WTC11 (cell line): ENCODE measurements around the gene CNOT1. TPM values are rescaled to one million over a fixed set of nuclear protein-coding genes. Genes with fewer than 3 reads are reported as not detected.

Source experiments
- ATAC-seq: fragments of 200-7000 bp; cut with Tn5 transposase; 2 replicates; pipeline ENCODE4 v1.10.0; 2021; ENCODE audit warnings: mild to moderate bottlenecking, moderate library complexity
- CTCF ChIA-PET: fragments of 300-600 bp; sonication (Branson Sonifier 250); formaldehyde crosslinking; loops from one replicate; lab custom pipeline; 2021; ENCODE audit warnings: antibody characterized with exemption; lab: Charles Lee
- POLR2A ChIA-PET: fragments of 350-600 bp; sonication (Branson Sonifier 250); formaldehyde crosslinking; loops from one replicate; lab custom pipeline; 2021; ENCODE audit warnings: antibody characterized with exemption; lab: Charles Lee
- DNase-seq: peaks from one replicate; pipeline ENCODE4 v3.0.0; 2021; ENCODE audit warnings: low spot score
- H3K27ac Mint-ChIP-seq: 2 replicates; pipeline ENCODE4 v1.8.0; 2021; ENCODE audit warnings: mixed read lengths
- H3K27me3 Mint-ChIP-seq: 2 replicates; pipeline ENCODE4 v1.8.0; 2021; ENCODE audit warnings: low read depth, mild to moderate bottlenecking, moderate library complexity, mixed read lengths
- H3K36me3 Mint-ChIP-seq: 2 replicates; pipeline ENCODE4 v1.8.0; 2021; ENCODE audit warnings: mixed read lengths
- H3K4me1 Mint-ChIP-seq: 2 replicates; pipeline ENCODE4 v1.8.0; 2022; ENCODE audit warnings: mixed read lengths
- H3K4me3 Mint-ChIP-seq: 2 replicates; pipeline ENCODE4 v1.8.0; 2021; ENCODE audit warnings: mild to moderate bottlenecking, moderate library complexity, mixed read lengths
- H3K9me3 Mint-ChIP-seq: 2 replicates; pipeline ENCODE4 v1.8.0; 2021; ENCODE audit warnings: mixed read lengths
- CDX4 ChIP-seq: fragments of 250-450 bp; sonication (Bioruptor Pico); IDR thresholded peaks from 2 replicates; pipeline ENCODE4 v1.9.0; 2021; ENCODE audit warnings: moderate library complexity, mild to moderate bottlenecking, inconsistent platforms, borderline replicate concordance
- CREB1 ChIP-seq: sonication (generic); formaldehyde crosslinking; IDR thresholded peaks from 2 replicates; pipeline ENCODE4 v1.8.0; 2023; ENCODE audit warnings: mild to moderate bottlenecking, missing genetic modification reagents
- CTCF ChIP-seq: fragments of 200-600 bp; IDR thresholded peaks from 2 replicates; pipeline ENCODE4 v1.8.0; 2022; ENCODE audit warnings: antibody characterized with exemption
- ELF4 ChIP-seq: sonication (generic); formaldehyde crosslinking; IDR thresholded peaks from 2 replicates; pipeline ENCODE4 v1.8.1; 2022; ENCODE audit warnings: low read depth, mild to moderate bottlenecking, moderate library complexity, missing genetic modification reagents
- ERG ChIP-seq: fragments of 250-450 bp; sonication (Bioruptor Pico); IDR thresholded peaks from 2 replicates; pipeline ENCODE4 v1.8.0; 2021; ENCODE audit warnings: mild to moderate bottlenecking
- FOXJ3 ChIP-seq: sonication (generic); formaldehyde crosslinking; IDR thresholded peaks from 2 replicates; pipeline ENCODE4 v1.9.0; 2021; ENCODE audit warnings: missing genetic modification reagents, mild to moderate bottlenecking, borderline replicate concordance
- FOXP1 ChIP-seq: sonication (generic); formaldehyde crosslinking; IDR thresholded peaks from 2 replicates; pipeline ENCODE4 v1.8.0; 2022; ENCODE audit warnings: missing genetic modification reagents, mild to moderate bottlenecking, moderate library complexity, borderline replicate concordance
- HMGA2 ChIP-seq: fragments of 250-450 bp; sonication (Bioruptor Pico); IDR thresholded peaks from 2 replicates; pipeline ENCODE4 v1.4.0; 2021; ENCODE audit warnings: mild to moderate bottlenecking, moderate library complexity
- HMGXB4 ChIP-seq: sonication (generic); formaldehyde crosslinking; IDR thresholded peaks from 2 replicates; pipeline ENCODE4 v1.8.1; 2023; ENCODE audit warnings: mild to moderate bottlenecking, moderate library complexity, missing genetic modification reagents
- JAZF1 ChIP-seq: fragments of 250-450 bp; sonication (Bioruptor Pico); IDR thresholded peaks from 2 replicates; pipeline ENCODE4 v1.9.0; 2021; ENCODE audit warnings: moderate library complexity, mild to moderate bottlenecking, inconsistent platforms
- MAX ChIP-seq: sonication (generic); formaldehyde crosslinking; IDR thresholded peaks from 2 replicates; pipeline ENCODE4 v1.8.0; 2022; ENCODE audit warnings: mild to moderate bottlenecking, missing genetic modification reagents
- MYBL2 ChIP-seq: sonication (generic); formaldehyde crosslinking; IDR thresholded peaks from 2 replicates; pipeline ENCODE4 v1.8.1; 2023; ENCODE audit warnings: mild to moderate bottlenecking, moderate library complexity, missing genetic modification reagents
- NFATC4 ChIP-seq: fragments of 250-450 bp; sonication (Bioruptor Pico); IDR thresholded peaks from 2 replicates; pipeline ENCODE4 v1.9.0; 2021; ENCODE audit warnings: mild to moderate bottlenecking
- NFE2L1 ChIP-seq: sonication (generic); formaldehyde crosslinking; IDR thresholded peaks from 2 replicates; pipeline ENCODE4 v1.8.1; 2023; ENCODE audit warnings: missing genetic modification reagents
- NR1H2 ChIP-seq: sonication (generic); formaldehyde crosslinking; IDR thresholded peaks from 2 replicates; pipeline ENCODE4 v1.9.0; 2021; ENCODE audit warnings: mild to moderate bottlenecking, moderate library complexity, missing genetic modification reagents
- NR2C2 ChIP-seq: sonication (generic); formaldehyde crosslinking; IDR thresholded peaks from 2 replicates; pipeline ENCODE4 v1.8.0; 2022; ENCODE audit warnings: mild to moderate bottlenecking, missing genetic modification reagents
- NR3C1 ChIP-seq: sonication (generic); formaldehyde crosslinking; conservative IDR thresholded peaks from 2 replicates; pipeline ENCODE4 v1.8.1; 2023; ENCODE audit warnings: low read depth, mild to moderate bottlenecking, missing genetic modification reagents
- PRRX2 ChIP-seq: fragments of 250-450 bp; sonication (Bioruptor Pico); IDR thresholded peaks from 2 replicates; pipeline ENCODE4 v1.8.0; 2021; ENCODE audit warnings: mild to moderate bottlenecking
- TP53 ChIP-seq: sonication (generic); formaldehyde crosslinking; IDR thresholded peaks from 2 replicates; pipeline ENCODE4 v1.8.1; 2023; ENCODE audit warnings: mild to moderate bottlenecking, missing genetic modification reagents
- ZNF281 ChIP-seq: sonication (generic); formaldehyde crosslinking; IDR thresholded peaks from 2 replicates; pipeline ENCODE4 v1.8.0; 2023; ENCODE audit warnings: mild to moderate bottlenecking, missing genetic modification reagents
- total RNA-seq: library from RNA; stranded (reverse); gene quantifications from 3 replicates; pipeline ENCODE4 v1.2.3, GENCODE V29; 2021

The CNOT1 gene
- total RNA-seq, 1 experiment from 2014 or later, result 314 TPM

- no peak for TF ChIP-seq NR3C1 (CRISPR knock-in tag)
- TF ChIP-seq ELF4 (CRISPR knock-in tag), result no peak
- TF ChIP-seq CREB1 (CRISPR knock-in tag), result 0 out of 2 replicates have a peak, but pooled peaks have one; percentile 56
- no peak for TF ChIP-seq ZNF281 (CRISPR knock-in tag)
- no peak for TF ChIP-seq TP53 (CRISPR knock-in tag)
- TF ChIP-seq FOXP1 (CRISPR knock-in tag), result peak; percentile 85; the same call in 1 of the 2 replicates
- TF ChIP-seq MYBL2 (CRISPR knock-in tag), result 0 out of 2 replicates have a peak, but pooled peaks have one; percentile 34
Measured at GRCh38 chr16:58487566-58488351, 141.9 kb downstream of the CNOT1 start (continued).

- Mint-ChIP-seq H3K4me1 (0 out of 2 replicates have a peak, but pooled peaks cover 3% of the 10 kb centered on the region), H3K27me3 (peaks cover 7% of the 10 kb centered on the region; the same call in 1 of the 2 replicates), H3K4me3 (no peak overlapping the region), H3K36me3 (no peaks in the 10 kb centered on the region), H3K27ac (no peak overlapping the region), H3K9me3 (no peaks in the 10 kb centered on the region)
- TF ChIP-seq NFE2L1 (CRISPR knock-in tag) (no peak), NR2C2 (CRISPR knock-in tag) (no peak), ERG (CRISPR knock-in tag) (no peak), NFATC4 (CRISPR knock-in tag) (no peak), FOXJ3 (CRISPR knock-in tag) (no peak), CDX4 (no peak), JAZF1 (CRISPR knock-in tag) (no peak), PRRX2 (CRISPR knock-in tag) (no peak), HMGA2 (CRISPR knock-in tag) (no peak), CTCF (no peak), HMGXB4 (CRISPR knock-in tag) (no peak), FOXP1 (CRISPR knock-in tag) (no peak), NR1H2 (CRISPR knock-in tag) (no peak), MAX (CRISPR knock-in tag) (no peak)
- POLR2A ChIA-PET, result no interaction called here
- ATAC-seq (no peak), DNase-seq (no peak)
- CTCF ChIA-PET, result interaction anchor here (0.8 to 5.1 kb wide), 6 partner anchors 149 to 271 kb away, joined by 3 to 122 read pairs (median 4); no protein-coding TSS in a partner anchor
Measured at GRCh38 chr16:58485184-58485887, 144.3 kb downstream of the CNOT1 start.
